Measurements from ENCODE around the gene NEK10.

- TF ChIP-seq, protein P1, sequence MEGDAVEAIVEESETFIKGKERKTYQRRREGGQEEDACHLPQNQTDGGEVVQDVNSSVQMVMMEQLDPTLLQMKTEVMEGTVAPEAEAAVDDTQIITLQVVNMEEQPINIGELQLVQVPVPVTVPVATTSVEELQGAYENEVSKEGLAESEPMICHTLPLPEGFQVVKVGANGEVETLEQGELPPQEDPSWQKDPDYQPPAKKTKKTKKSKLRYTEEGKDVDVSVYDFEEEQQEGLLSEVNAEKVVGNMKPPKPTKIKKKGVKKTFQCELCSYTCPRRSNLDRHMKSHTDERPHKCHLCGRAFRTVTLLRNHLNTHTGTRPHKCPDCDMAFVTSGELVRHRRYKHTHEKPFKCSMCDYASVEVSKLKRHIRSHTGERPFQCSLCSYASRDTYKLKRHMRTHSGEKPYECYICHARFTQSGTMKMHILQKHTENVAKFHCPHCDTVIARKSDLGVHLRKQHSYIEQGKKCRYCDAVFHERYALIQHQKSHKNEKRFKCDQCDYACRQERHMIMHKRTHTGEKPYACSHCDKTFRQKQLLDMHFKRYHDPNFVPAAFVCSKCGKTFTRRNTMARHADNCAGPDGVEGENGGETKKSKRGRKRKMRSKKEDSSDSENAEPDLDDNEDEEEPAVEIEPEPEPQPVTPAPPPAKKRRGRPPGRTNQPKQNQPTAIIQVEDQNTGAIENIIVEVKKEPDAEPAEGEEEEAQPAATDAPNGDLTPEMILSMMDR (IDR thresholded peaks at IDR 0.05), result no peak
- no peak for TF ChIP-seq POLR2A (IDR thresholded peaks at IDR 0.05)
Observed at GRCh38 chr3:27145719-27146118, 223.5 kb downstream of the NEK10 start.
